ENCODE results near the gene SNRPD2.
"Not testable (repeated sequence)": the region's sequence is repeated elsewhere in the genome, so short reads cannot be mapped to it uniquely, and the experiment has no call there.

Gene SNRPD2

GRCh38 chr19:45691516-45692186 lies at the start of gene SNRPD2:
Gene SNRPD2 (minus strand): TSS chr19:45691953. CDS start chr19:45691888, 65 bp downstream.
- peak; percentile 91 for DNase-seq

GRCh38 chr19:45739498-45740439 lies 48.0 kb upstream of the SNRPD2 start:
- no peak for DNase-seq

GRCh38 chr19:45733160-45733810 lies 41.5 kb upstream of the SNRPD2 start, which contains the start of gene MEIOSIN:
Gene MEIOSIN (plus strand): TSS chr19:45733439. CDS start chr19:45735377, 1,938 bp downstream.
- DNase-seq, result no peak

GRCh38 chr19:45730368-45731288 lies 38.9 kb upstream of the SNRPD2 start, which contains the start of gene FBXO46:
Gene FBXO46 (minus strand): TSS chr19:45730896. CDS start chr19:45713495, 17,401 bp downstream.
- peak; percentile 97 for DNase-seq

GRCh38 chr19:45729800-45730290 lies 38.1 kb upstream of the SNRPD2 start:
- no peak for DNase-seq

- not testable (repeated sequence) for DNase-seq
These were observed 36.9 kb upstream of the SNRPD2 start for GRCh38 chr19:45728683-45729082.

- not testable (repeated sequence) for DNase-seq
These were observed 28.3 kb upstream of the SNRPD2 start for GRCh38 chr19:45720065-45720464.

GRCh38 chr19:45717983-45718650 lies 26.4 kb upstream of the SNRPD2 start:
- no peak for DNase-seq

- peak; percentile 94 for DNase-seq
These were observed 25.6 kb upstream of the SNRPD2 start for GRCh38 chr19:45717131-45717982.

GRCh38 chr19:45716359-45717130 lies 24.8 kb upstream of the SNRPD2 start:
- no peak for DNase-seq

GRCh38 chr19:45715139-45715538 lies 23.4 kb upstream of the SNRPD2 start:
- DNase-seq, result no peak

- DNase-seq, result no peak
These were observed 21.4 kb upstream of the SNRPD2 start for GRCh38 chr19:45713141-45713540.

- no peak for DNase-seq
These were observed 20.9 kb upstream of the SNRPD2 start for GRCh38 chr19:45712699-45713067.

GRCh38 chr19:45711851-45712698 lies 20.3 kb upstream of the SNRPD2 start:
- no peak for DNase-seq

- no peak for DNase-seq
These were observed 18.8 kb upstream of the SNRPD2 start for GRCh38 chr19:45710356-45711130.

GRCh38 chr19:45705710-45706415 lies 14.1 kb upstream of the SNRPD2 start:
- DNase-seq, result no peak

GRCh38 chr19:45705115-45705514 lies 13.4 kb upstream of the SNRPD2 start:
- DNase-seq, result no peak
